GM19351 (cell line): ENCODE results near the gene EHD2.
"Not testable (repeated sequence)": the region's sequence is repeated elsewhere in the genome, so short reads cannot be mapped to it uniquely, and the experiment has no call there.

ENCODE experiments used
- ATAC-seq: cut with Tn5 transposase; IDR thresholded peaks from one replicate; pipeline ENCODE4 v1.9.1; 2021; ENCODE audit warnings: mild to moderate bottlenecking, moderate library complexity; ENCODE audit not compliant: unreplicated experiment

Gene EHD2

DNA sequence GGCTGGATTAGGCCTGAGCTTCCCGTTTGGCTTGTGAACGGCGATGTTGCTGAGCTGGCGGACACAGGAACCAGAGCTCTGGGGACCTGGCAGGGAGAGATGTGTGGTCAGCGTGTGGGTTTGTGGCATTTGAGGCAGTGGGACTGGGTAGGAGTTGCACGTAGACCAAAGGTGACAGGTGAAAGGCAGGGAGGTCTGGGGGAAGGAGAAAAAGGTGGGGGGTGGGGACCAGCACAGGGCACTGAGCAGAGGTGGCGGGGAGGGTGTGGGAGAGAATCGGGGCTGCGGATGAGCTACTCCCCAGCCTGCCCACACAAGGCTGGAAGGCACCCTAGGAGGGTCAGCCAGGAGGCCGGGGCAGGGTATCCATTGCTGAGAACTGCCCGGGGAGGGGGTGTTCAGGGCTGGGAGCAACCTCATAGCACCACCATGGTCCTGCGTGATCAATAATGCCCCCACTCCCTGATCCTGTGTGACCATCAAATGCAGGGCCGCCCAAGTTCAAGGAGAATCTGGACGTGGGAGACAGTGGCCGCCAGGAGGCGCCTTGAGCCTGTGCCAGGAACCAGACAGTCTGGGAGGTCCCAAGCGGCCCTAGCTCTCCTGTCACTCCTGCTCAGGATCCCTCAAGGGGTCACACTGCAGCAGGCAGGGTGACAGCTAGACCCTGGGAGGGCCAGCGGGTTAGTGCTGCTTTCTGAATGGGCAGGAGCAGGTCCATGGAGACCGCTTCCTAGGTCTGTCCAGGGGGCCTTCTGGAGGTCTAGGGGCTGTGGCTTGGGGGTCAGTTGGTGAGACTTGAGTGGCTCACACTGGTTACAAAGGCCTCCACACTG is 52.5 kb downstream of the EHD2 start:
- no peak for ATAC-seq

DNA sequence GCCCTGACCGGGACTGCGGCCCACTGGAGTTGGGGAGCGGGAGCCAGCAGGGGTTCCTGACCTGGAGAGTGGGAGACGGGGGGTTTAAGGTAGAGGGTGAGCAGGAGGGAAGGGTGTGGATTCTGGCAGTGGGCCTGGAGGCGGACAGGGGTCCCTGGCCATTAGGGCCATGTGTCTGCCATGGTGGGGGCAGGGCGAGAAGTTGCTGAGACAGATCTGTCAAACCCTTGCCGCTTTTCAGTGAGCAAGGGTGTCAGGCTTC is 53.1 kb downstream of the EHD2 start:
- no peak for ATAC-seq

- ATAC-seq: no peak
Observed at GRCh38 chr19:47766670-47767069, 53.4 kb downstream of the EHD2 start.

DNA sequence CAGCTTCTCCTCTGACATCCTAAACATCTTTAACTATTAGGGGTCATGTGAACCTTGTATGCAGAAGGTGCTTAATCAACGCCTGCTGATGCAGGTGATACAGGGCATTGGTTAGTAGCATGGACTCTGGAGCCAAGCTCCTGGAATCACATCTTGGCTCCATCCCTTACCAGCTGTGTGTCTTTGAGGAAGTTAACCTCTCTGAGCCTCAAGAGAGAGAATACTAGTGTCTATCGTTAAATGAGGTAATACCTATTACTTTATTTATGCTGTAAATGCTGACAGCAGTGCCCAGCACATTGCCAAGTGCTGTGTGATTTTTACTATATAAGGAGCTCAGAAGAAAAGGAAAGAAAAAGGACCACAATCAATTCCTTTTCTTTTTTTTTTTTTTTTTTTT is 54.1 kb downstream of the EHD2 start:
- ATAC-seq: no peak

GRCh38 chr19:47768604-47769003 is 55.4 kb downstream of the EHD2 start:
- no peak for ATAC-seq

DNA sequence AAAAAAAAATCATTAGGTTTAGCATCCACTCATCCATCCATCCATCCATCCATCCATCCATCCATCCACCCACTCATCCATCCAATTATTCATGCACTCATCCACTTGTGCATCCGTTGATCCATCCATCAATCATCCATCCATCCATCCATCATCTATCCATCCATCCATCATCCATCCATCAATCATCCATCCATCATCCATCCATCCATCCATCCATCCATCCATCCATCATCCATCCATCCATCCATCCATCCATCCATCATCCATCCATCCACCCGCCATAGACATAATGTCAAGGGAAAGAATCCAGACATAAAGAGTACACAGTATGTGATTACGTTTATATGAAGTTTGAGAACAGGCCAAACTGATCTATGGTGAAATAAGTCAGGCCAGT is 56.3 kb downstream of the EHD2 start:
- ATAC-seq: no peak

GRCh38 chr19:47771291-47771690 is 58.1 kb downstream of the EHD2 start:
- ATAC-seq: not testable (repeated sequence)

- ATAC-seq: no peak
Observed at GRCh38 chr19:47776568-47776967, 63.3 kb downstream of the EHD2 start.

GRCh38 chr19:47777245-47778048 is 64.2 kb downstream of the EHD2 start:
- not testable (repeated sequence) for ATAC-seq

GRCh38 chr19:47778049-47778953 is 65.1 kb downstream of the EHD2 start, which contains the start of gene SELENOW:
TSS of gene SELENOW (plus strand) at chr19:47778703. CDS start at chr19:47778786, 83 bp downstream.
- ATAC-seq: peak; percentile 85

DNA sequence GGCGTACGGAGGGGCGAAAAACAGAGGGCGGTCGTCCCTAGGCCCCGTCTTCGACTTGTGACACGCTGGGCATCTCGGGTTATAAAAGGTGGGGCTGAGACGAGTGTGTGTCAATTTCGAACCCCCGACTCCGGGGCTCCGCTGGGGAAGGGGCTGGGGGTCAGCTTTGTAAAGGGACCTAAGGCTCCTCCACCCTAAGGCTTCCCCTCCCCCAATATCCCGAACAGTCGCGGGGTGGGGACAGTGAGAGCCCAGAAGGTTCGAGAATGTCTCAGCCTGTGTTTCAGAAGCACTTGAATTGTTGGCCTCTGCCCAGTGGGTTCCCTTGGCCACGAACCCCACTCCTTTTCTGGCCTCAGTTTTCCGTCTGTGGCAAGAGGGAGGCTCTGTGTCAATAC is 65.7 kb downstream of the EHD2 start:
- ATAC-seq: no peak

DNA sequence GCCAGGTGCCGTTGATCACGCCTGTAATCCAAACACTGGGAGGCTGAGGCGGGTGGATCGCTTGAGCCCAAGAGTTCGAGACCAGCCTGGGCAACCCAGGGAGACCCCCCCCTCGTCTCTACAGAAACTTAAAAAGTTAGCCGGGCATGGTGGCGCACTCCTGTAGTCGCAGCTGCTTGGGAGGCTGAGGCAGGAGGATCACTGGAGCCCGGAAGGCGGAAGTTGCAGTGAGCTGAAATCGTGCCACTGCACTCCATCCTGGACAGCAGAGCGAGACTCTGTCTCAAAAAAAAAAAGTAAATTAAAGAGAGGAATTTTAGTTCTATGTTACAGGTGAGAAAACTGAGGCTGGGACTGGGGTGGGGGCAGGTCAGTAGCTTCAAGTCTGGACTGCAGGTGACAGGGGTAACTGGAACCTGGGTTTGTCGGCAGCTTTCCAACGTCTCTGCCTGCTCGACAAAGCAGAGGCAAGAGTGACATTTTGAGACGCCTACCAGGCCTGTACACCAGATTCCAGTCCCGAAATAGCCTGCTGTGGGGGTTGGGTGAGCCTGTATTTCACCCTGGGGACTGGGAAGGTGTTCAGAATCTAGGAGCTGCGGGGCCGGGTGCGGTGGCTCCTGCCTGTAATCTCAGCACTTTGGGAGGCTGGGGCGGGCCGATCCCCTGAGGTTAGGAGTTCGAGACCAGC is 66.4 kb downstream of the EHD2 start:
- no peak for ATAC-seq

- no peak for ATAC-seq
Observed at GRCh38 chr19:47780215-47780551, 67.0 kb downstream of the EHD2 start.

- no peak for ATAC-seq
Observed at GRCh38 chr19:47781590-47782262, 68.5 kb downstream of the EHD2 start.

DNA sequence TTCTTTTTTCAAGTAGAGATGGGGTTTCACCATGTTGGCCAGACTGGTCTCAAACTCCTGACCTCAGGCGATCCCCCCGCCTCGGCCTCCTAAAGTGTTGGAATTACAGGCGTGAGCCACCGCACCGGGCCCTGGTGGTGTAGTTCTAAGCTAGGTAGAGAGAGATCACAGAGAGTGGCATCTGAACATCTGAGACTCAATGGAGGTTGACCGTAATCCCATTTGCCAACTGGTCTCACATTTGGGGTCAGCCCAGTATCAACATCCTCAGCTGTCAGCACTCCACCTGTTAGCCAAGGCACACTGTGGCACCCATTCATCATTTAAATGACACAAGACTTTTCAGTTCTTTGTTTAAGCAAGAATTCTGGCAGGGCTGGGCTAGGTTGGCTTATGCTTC is 73.3 kb downstream of the EHD2 start:
- no peak for ATAC-seq

GRCh38 chr19:47787307-47787706 is 74.1 kb downstream of the EHD2 start:
- not testable (repeated sequence) for ATAC-seq

GRCh38 chr19:47789811-47790210 is 76.6 kb downstream of the EHD2 start:
- not testable (repeated sequence) for ATAC-seq

DNA sequence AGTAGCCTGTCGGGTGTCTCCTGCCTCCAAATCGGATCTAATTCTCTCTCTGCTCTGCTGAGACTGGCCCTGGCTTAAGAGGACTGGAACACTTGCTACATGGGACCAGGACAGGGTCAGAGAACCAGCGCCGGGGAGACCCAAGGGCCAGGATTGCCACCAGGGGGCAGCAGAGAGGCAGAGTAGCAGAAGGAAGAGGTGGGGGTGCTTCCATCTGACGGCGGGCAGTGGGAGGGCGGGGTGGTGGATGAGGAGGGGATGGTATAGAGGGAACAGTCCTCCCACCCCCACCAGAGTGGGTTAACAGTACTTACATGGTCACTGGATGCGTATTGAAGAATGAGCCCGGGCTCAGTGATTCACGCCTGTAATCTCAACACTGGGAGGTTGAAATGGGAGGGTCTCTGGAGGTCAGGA is 77.2 kb downstream of the EHD2 start:
- ATAC-seq: no peak

DNA sequence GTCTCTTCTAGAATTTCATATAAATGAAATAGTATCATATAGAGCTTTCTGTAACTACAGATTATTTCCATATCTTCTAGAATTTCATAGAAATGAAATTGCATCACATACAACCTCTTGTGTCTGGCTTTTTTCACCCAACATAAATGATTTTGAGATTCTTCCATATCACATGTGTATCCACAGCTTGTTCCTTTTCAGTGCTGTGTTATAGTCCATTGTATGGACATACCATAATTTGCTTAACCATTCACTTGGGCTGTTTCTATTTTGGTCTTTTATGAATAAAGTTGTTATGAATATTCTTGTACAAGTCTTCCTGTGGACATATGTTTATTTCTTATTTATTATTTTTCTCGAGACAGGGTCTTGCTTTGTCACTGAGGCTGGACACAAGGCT is 79.4 kb downstream of the EHD2 start:
- no peak for ATAC-seq
